ENCODE results near the gene STK11IP.

STK11IP gene

DNA sequence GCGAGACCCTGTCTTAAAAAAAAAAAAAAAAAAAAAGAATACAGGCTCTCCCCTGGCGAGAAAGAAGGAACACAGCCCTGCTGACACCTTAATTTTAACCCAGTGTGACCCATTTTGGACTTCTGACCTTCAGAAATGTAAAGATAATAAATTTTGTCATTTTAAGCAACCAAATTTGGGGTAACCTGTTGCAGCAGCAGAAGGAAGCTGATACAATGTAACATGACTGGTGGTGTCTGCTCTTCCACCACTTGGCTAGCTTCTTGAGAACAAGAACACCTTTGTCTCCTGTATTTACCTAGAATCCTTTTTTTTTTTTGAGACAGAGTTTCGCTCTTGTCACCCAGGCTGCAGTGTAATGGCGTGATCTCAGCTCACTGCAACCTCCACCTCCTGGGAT lies 6.6 kb upstream of the STK11IP start:
- no peak for DNase-seq

DNA sequence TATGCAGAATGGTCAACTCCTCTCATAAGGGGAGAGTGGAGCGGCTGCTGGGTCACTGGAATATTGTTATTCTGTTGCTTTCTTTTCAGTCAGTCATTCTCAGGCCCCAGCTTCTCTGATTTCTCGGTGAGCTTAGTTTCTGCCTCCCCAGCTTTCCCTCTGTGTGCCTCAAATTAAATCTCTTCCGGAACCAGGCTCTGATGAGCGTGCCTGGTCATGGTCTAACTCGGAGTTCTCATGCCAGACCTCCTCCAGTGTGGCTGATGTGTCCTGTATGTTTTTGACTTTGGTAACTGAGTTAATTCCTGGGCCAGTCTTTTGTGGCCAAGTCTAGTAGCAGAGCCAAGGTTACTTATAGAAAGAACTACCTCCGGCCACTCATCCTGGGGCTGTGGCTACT lies 4.9 kb upstream of the STK11IP start:
- no peak for DNase-seq

DNA sequence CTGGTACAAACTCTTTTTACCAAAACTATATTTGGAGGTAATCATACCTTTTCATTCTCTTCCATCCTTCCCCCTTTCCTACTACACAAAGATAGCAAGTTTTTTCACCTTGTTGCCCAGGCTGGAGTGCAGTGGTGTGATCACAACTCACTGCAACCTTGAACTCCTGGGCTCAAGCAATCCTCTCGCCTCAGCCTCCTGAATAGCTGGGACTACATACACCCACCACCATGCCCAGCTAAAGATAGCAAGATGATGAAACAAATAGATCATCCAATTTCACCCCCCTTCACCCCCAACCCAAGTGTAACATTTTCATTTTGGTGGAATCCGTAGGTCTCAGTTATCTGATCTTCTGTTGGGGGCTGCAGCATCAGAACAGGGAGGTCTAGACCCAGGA lies 4.5 kb upstream of the STK11IP start:
- no peak for DNase-seq

DNA sequence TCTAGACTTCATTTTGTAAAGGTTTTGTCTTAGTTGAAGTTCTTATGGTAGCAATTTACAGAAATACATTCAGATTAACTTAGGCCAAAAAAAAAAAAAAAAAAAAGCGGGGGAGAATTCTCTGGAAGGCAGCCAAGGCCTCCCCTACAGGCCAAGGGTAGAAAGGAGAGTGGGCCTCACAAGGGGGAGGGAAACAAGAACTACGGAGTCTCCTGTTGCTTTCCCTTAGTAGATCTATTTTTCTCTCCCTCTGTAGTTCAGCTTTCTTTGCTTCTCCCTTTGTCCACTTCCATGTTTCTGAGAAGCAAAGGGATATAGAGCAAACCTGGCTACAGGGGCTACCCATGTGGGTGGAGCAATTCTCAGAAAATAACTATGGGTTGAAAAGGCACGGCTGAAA lies 2.4 kb upstream of the STK11IP start:
- no peak for DNase-seq

DNA sequence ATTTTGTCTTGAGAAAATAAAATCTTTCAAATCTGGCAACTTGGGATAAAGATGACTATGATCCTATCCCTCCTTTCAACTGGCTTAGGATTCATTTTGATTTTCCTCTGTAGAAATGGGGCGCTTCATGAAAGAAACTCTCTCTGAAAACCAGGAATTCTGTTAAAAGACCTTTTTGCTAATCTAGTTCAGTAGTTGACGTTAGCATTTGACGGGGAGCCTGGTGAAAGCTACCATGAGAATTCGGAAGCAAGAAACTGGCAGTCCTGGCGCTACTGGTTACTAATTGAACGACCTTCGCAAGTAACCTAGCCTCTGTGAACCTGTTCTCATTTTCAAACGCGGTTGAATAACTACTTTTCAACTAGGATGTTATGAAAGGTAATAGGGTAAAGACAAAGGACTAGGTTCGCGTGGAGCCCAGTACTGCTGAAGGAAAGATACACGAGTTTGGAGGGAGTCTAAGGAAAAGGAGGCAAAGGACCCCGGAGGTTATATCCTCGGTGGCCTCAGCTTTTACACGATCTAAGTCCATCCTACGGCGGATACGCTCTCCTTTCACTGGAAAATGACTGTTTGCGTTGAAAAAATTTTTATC lies 604 bp upstream of the STK11IP start:
- no peak for DNase-seq

DNA sequence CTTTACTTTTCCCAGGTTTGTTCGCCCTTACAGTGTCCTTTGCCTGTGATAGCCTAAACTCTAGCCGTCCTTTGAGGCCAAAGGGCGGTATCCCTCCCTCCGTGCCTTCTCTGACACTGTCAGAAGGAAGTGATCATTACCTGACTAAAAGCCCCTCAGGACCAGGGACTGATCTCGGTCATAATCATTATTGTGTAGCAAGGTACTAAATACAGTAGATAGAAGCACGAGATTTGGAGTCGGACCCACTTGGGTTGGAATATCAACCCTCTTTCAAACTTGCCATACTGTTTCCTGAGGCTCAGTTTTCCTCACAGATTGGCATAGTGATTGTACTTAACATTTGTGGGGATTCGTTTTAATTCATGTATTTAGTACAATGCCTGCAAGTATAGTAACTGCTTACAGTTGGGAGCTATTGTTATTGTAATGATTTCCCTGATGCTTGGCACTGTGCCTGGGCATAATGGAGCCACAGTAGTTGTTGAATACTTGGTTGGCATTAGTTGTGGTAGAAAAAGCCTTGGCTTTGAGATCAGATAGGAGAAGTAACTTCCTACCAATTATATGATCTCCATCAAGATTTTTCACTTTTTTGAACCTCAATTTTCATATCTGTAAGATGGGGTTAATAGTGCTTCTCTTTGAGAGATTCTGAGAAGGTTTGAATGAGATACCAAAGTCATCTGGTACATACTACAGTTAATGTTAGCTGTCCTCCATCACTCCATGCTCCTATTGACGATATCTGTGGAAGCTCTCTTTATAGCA lies 836 bp downstream of the STK11IP start:
- no peak for DNase-seq

DNA sequence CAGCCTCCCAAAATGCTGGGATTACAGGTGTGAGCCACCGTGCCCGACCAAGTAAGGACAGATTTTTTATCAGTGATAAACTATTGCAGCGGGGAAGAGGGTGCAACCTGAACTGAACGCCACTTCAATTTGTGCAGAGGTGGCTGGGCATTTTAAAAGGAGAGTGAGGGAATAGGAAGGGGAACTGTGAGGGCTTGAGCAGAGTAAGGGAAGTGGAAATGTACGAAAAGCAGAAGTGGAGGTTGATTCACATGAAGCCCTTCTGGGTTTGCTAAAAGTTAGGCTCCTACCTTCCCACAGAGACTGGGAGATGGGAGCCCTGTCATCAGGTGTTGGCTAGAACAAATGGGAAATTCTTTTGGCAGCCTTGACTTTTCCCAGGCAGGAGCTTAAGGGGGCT lies 6.1 kb downstream of the STK11IP start:
- no peak for DNase-seq

DNA sequence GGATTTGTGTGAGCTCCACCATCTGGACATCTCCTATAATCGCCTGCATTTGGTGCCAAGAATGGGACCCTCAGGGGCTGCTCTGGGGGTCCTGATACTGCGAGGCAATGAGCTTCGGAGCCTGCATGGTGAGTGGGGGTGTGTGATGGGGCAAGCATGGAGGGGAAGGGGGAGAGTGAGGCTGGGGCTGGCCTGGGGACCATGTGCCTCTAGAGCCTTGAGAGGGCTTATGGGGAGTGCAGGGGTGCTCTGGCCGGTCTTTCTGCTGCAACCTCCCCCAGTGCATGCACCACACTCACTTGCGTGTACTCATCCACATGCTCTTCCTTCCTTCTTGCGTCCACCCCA lies 7.9 kb downstream of the STK11IP start:
- DNase-seq = no peak

DNA sequence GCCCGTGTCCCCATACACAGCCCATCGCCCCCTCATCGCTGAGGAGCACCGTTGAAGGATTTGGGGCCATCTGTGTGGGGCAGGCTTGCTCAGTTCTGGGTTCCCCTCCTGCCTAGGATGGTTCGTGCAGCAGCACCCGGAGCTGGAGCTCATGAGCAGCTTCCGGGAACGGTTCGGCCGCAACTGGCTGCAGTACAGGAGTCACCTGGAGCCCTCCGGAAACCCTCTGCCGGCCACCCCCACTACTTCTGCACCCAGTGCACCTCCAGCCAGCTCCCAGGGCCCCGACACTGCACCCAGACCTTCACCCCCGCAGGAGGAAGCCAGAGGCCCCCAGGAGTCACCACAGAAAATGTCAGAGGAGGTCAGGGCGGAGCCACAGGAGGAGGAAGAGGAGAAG lies 10.3 kb downstream of the STK11IP start:
- DNase-seq = no peak

DNA sequence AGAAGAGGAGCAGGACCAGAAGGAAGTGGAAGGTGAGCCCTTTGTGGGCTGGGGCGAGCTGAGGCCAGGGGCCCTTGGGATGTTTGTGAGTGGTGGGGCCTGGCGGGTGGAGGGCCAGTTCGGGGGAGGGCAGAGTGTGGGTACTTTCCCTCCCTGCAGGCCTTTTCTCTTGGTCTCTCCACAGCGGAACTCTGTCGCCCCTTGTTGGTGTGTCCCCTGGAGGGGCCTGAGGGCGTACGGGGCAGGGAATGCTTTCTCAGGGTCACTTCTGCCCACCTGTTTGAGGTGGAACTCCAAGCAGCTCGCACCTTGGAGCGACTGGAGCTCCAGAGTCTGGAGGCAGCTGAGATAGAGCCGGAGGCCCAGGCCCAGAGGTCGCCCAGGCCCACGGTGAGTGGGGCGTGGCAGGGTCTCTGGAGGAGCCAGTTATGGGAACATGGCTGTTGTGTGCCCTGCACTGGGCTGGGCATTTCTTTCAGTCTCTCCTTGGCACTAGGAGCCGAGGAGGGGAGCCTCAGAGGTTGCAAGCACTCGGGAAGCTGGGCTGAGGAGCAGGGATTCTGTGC lies 10.8 kb downstream of the STK11IP start:
- no peak for DNase-seq

DNA sequence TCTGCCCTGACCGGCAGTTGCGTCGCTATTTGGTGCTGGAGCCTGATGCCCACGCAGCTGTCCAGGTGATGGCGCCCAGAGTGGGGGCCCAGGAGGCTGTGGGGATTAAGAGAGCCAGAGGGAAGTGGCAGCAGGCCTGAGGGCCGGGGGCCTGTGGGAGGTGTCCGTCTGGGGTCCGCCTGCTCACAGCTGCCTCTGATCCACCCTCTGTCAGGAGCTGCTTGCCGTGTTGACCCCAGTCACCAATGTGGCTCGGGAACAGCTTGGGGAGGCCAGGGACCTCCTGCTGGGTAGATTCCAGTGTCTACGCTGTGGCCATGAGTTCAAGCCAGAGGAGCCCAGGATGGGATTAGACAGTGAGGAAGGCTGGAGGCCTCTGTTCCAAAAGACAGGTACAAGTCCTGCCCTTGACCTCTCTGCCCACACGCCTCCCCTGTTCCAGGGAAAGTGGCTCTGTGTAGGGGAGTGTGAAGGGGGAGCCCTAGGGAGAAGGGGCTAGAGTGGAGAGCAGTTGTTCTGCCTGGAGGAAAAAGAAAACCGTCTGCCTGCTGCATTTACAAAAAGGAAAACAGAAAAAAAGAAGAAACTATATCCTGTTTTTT lies 11.6 kb downstream of the STK11IP start:
- no peak for DNase-seq

DNA sequence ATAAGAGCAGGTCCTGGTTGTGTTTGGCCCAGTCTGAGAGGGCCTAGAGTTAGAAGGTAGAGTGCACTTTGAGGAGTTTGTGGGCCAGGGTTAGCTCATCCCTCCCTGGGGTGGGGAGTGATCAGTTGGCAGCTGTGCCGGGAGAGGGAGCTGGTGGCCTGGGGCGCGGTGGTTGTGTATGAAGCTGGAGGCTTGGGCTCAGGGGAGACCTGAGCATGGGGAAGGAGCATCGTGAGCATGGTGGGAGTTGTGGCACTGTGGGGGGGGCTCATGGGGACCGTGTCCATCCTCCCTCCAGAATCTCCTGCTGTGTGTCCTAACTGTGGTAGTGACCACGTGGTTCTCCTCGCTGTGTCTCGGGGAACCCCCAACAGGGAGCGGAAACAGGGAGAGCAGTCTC lies 13.6 kb downstream of the STK11IP start:
- DNase-seq = no peak

DNA sequence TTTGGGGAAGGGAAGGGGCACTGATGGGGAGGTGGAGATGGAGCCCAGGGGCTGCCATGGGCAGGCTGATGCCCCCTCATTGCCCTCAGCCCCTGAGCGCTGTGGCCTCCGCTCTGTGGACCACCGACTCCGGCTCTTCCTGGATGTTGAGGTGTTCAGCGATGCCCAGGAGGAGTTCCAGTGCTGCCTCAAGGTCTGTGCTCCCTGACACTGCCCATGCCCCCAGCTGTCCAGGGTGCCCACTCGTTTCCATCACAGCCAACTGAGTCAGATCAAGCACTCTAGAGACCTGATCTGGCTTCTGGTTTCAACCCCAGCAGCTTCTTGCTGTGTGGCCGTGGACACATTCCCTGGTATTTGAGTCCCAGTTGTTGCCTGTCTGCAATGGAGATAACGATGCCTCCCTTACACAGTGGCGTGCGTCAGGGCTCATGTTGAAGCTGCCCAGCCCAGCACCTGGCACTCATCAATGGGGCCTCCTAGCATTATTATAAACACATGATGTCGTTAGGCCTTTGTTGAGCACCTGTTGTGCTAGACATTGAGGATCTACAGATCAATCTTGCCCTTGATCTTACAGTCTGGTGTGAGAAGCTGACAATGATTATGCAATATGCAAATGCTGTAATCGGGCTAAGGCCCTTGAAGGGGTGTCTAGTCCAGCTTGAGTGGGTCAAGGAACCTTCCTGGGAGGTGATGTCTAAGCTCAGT lies 14.4 kb downstream of the STK11IP start:
- no peak for DNase-seq

DNA sequence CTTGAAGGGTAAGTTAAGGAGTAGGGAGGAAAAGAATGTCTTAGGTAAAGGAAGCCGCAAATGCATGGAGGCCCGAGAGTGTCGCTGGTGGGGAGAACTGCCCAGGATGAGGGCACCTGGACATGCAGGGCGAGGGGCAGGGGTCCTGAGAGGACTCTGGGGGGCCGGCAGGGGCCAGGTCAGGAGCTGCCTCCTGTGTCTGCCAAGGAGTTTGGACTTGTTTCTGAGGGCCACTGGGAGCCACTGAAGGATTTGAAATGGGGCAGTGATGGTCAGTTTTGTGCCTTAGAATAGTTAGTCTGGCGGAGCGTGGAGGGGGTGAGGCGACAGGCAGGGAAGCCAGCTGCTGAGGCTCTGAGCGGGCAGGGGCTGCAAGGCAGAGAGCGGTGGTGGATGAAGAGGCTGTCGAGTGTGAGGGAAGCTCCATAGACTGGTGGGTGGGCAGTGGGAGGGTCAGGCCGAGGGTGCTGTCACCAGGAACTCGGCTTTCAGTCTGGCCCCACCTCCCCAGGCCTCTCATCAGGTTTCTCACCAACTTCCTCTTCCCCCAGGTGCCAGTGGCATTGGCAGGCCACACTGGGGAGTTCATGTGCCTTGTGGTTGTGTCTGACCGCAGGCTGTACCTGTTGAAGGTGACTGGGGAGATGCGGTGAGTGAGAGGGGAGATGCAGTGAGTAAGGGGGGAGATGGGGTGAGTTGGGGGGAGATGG lies 15.1 kb downstream of the STK11IP start:
- DNase-seq = no peak

DNA sequence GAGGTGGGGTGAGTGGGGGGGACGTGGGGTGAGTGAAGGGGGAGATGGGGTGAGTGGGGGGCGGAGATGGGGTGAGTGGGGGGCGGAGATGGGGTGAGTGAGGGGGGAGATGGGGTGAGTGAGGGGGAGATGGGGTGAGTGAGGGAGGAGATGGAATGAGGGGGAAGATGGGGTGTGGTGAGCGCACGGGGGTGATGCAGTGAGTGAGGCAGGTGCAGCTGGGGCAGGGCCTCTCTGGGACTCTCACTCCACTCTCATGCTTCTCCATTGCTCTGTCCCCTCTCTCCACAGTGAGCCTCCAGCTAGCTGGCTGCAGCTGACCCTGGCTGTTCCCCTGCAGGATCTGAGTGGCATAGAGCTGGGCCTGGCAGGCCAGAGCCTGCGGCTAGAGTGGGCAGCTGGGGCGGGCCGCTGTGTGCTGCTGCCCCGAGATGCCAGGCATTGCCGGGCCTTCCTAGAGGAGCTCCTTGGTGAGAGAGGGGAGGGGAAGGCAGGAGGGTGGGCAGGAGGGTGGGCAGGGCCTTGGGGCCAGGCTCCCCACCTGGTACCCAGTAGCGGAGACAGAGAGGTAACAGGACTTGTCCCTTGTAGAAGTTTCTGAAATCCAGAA lies 15.9 kb downstream of the STK11IP start:
- no peak for DNase-seq

DNA sequence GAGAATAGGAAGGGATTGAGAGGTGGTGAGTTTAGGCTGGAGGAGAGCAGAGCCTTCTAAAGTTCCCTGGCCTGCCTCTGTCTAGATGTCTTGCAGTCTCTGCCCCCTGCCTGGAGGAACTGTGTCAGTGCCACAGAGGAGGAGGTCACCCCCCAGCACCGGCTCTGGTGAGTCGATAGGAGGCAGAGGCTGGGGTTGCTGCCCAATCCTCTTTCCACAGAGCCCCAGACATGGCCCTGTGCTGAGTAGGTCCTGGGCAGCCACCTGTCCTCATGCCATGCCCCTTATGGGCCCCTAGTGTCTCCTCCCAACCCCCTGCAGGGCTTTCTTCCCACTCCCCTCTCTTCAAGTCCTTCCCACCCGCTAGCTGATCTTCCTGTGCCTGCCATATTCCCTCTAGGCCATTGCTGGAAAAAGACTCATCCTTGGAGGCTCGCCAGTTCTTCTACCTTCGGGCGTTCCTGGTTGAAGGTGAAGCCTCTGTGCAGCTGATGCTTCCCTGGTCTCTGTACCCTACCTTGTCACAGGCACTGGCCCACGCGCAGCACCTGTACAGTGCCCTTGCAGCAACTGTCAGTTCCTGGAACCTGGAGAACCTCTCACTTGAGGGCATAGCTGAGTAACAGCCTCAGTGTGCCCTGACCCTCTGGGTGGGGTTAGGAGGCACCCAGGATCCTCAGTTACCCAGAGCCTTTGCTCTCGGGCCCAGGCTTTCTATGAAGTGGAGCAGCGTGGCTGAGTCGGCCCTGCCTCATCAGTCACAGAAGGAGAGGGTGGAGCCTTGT lies 16.6 kb downstream of the STK11IP start:
- no peak for DNase-seq

DNA sequence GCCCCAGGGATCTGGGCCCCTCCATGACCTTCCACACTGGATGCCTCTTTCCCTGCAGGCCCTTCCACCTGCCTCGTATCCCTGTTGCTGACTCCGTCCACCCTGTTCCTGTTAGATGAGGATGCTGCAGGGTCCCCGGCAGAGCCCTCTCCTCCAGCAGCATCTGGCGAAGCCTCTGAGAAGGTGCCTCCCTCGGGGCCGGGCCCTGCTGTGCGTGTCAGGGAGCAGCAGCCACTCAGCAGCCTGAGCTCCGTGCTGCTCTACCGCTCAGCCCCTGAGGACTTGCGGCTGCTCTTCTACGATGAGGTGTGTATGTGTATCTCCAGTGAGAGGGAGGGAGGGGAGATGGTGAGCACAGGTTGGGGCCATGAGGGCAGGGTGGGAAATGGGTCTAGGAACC lies 17.4 kb downstream of the STK11IP start:
- DNase-seq = no peak

DNA sequence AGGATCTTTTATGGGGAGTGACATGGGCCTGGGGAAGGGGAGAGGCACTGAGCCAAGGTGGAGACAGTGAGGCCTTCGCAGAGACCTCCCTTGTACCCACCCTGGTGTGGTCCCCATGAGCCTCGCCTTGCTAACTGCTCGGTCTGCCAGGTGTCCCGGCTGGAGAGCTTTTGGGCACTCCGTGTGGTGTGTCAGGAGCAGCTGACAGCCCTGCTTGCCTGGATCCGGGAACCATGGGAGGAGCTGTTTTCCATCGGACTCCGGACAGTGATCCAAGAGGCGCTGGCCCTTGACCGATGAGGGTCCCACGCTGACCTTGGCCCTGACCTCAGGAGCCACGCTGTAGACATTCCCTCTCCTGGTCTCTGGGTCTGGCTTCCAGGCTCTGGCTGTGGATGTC lies 18.2 kb downstream of the STK11IP start:
- no peak for DNase-seq

DNA sequence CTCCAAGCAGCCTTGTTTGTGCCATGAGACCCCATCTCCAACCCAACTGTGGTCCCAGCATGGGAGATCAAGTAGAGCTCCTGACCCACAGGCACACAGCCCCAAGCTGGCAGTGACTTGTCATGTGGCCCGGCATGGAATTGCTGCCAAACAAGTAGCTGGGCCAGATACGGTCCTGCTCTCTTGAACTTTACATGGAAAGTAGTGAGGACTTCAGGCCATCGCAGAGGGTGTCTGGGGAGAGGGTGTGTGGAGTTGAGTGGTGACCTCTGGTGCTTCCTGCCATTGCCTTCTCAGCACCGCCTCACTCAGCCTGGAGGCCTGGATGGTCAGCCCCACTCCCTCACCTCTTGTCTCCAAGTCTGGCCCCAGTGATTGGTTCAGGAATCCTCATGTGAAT lies 18.9 kb downstream of the STK11IP start:
- no peak for DNase-seq

DNA sequence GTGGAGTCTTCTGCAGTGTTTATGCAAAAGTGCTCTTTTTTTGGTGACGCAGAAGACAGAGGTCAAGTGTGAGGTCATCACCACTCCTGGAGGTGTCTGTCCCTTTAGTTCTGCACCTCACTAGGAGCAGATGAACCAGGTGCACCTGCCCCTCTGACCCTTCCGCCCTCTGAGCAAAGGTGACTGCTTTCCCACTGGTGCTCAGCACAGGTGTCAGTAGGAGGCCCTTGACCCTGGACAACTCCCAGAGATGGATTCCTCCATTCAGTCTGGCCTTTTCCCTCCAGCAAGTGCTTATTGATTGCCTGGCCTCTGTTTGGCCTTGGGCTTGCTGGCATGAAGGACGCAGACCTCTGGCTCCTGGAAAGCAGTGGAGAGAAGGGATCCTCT lies 21.1 kb downstream of the STK11IP start:
- DNase-seq = no peak

DNA sequence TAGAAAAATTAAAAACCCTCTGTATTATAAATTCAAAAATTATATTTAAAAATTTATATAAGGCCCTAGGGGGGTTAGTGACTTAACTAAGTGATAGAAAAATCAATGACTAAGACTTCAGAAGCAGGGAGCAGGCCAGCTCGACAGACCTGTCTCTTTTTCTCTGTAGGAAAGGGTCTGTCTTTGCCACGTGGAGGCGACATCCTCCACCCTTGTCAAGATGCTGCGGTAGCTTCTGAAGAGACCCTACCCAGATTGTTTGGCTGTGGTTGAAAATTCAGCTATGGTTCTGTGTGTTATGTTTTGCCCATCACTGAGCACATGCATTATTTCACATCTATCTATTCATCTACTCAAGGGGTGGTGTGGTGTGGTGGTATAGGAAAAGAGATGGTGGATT lies 21.6 kb downstream of the STK11IP start:
- no peak for DNase-seq

DNA sequence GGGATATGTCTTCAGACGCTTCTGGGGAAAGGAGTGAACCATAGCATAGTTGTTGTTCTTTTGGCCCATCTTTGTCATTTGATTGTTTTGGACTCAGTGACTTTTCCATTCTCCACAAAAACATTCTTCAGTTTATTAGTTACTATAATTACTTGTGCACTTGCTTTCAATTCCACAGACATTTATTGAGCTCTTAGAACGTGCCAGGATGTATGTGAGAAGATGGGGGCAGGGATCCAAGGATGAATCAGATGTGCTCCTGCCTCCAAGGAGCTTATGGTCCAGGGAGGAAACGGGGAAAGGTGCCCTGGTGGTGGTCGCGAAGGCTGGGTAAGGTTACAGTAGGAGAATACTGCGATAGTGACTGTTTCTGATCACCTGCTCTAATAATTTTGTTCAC lies 22.9 kb downstream of the STK11IP start:
- no peak for DNase-seq
